D721Med (cell line): Measurements from ENCODE around the gene BMPER.

ENCODE experiments used
- DNase-seq: peaks from one replicate; pipeline ENCODE4 v3.0.0; 2011; ENCODE audit warnings: low spot score; ENCODE audit not compliant: insufficient read length
- FAIRE-seq: peaks from 2 replicates; lab custom pipeline; 2011; peaks lifted over from hg19 to GRCh38; lab: Jason Lieb, UNC
- TF ChIP-seq, protein P1 (sequence below): IDR thresholded peaks from 2 replicates; pipeline ENCODE4 v1.5.1; 2012; ENCODE audit warnings: mild to moderate bottlenecking, control low read depth; ENCODE audit not compliant: insufficient read depth; ENCODE audit errors: missing control alignments

The BMPER gene

GRCh38 chr7:34108165-34108564, 202.8 kb downstream of the BMPER start:
- TF ChIP-seq, protein P1, sequence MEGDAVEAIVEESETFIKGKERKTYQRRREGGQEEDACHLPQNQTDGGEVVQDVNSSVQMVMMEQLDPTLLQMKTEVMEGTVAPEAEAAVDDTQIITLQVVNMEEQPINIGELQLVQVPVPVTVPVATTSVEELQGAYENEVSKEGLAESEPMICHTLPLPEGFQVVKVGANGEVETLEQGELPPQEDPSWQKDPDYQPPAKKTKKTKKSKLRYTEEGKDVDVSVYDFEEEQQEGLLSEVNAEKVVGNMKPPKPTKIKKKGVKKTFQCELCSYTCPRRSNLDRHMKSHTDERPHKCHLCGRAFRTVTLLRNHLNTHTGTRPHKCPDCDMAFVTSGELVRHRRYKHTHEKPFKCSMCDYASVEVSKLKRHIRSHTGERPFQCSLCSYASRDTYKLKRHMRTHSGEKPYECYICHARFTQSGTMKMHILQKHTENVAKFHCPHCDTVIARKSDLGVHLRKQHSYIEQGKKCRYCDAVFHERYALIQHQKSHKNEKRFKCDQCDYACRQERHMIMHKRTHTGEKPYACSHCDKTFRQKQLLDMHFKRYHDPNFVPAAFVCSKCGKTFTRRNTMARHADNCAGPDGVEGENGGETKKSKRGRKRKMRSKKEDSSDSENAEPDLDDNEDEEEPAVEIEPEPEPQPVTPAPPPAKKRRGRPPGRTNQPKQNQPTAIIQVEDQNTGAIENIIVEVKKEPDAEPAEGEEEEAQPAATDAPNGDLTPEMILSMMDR: no peak
- no peak for DNase-seq
- no peak for FAIRE-seq

DNA sequence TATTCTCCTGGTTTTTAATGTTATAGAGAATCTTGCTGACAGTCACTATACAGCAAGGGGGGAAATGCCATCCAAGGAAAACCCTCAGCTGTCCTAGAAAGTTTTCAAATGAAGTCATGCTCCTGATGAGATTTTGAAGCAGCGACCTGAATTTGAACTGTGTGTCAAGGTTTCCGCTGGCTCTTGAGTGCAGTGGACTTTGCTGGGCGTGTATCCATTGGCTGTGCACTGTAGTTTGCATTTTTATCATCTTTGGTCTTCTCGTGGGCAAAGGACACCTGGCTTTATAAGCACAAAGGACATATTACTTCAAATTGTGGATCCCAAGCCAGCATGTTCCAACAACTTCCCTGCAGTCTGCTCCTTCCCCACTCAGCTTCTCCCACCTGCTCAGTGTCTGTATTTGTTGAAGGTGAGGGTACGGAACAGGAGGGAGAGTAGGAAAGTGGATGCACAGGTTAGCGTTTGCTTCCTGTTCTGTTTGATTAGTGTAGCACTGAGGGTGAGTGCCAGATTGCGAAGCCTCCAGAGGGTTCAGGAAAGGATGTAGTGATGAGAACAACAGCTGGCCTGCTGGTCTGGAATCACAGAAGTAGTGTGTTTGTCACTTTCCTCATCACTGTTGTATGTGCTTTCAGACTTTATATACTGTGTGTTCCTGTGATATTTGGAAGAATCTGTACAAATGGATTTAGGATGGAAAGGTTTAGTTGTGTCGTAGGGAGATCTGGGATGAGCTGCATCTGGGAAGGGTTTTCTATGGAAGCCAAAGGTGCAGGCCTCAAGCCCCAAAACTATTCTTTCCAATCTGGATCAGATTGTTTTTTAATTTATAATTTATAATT, 204.8 kb downstream of the BMPER start:
- TF ChIP-seq, protein P1: no peak
- DNase-seq: no peak
- no peak for FAIRE-seq

- no peak for DNase-seq
- FAIRE-seq: no peak
- TF ChIP-seq, protein P1: no peak
Measured at GRCh38 chr7:34111031-34111430, 205.7 kb downstream of the BMPER start.

GRCh38 chr7:34115503-34115902, 210.2 kb downstream of the BMPER start:
- no peak for FAIRE-seq

GRCh38 chr7:34117573-34117972, 212.2 kb downstream of the BMPER start:
- DNase-seq: no peak
- TF ChIP-seq, protein P1: no peak
- FAIRE-seq: no peak

More at GRCh38 chr7:34115503-34115902, 210.2 kb downstream of the BMPER start:
- no peak for DNase-seq
- TF ChIP-seq, protein P1: no peak

DNA sequence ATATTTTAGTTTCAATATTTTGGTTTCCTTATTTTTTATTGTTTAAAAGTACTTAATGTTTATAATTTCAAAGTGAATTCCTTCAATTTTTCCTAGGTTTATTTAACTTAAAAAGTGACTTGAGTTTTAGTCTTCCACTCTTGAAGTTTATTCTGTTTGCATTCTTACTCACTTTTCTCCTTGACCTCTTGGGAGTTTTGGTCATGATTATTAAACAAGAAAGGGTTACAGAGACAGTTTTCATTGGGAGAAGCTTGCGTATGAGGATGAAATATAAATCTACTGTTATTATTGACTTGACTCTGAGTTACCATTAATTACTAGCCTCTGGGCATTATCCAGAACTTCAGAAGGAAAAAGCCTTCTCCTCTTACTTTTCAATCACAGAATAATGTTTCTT, 216.0 kb downstream of the BMPER start:
- FAIRE-seq (no peak), DNase-seq (no peak)
- TF ChIP-seq, protein P1: no peak

GRCh38 chr7:34123316-34123715, 218.0 kb downstream of the BMPER start:
- TF ChIP-seq, protein P1: no peak
- no peak for FAIRE-seq

More at GRCh38 chr7:34123316-34123715, 218.0 kb downstream of the BMPER start:
- DNase-seq: no peak
